GM18498 (cell line): ENCODE data around the gene TMIGD3.

Experiments used
- ATAC-seq: cut with Tn5 transposase; IDR thresholded peaks from one replicate; pipeline ENCODE4 v1.9.1; 2021; ENCODE audit warnings: mild to moderate bottlenecking, moderate library complexity; ENCODE audit not compliant: unreplicated experiment

The TMIGD3 gene

GRCh38 chr1:111449703-111450017 lies 53.8 kb downstream of the TMIGD3 start:
- no peak for ATAC-seq

DNA sequence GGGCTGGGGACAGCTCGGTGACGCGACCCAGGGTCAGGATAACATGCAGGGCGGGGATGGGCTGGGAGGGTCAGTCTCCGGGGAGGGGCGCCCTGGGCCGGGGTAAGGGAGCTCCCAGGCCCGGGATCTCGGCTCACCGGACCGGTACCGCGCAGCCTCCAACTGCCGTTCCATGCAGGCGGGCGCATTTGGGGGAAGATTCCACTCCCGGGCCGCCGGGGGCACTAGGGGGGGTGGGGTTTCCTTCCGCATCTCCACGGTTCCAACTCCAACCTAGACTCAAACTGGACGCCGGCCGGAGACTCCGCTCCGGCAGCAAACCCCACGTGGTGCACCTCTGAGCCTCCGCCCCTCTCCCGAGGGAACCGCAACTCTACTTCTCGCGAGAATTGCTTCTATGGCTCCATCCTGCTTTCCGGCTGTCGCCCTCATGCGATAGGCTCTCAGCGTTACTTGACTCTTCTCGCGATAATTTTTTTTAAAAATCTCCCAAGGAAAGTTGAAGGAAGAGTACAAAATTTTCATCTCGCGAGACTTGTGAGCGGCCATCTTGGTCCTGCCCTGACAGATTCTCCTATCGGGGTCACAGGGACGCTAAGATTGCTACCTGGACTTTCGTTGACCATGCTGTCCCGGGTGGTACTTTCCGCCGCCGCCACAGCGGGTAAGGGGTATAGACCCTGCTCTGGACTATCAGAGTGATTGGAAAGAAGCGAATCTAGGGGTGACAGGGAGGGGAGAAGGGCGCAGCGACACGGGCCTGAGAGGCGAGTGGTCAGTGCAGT lies 54.3 kb downstream of the TMIGD3 start, which contains the start of the genes ATP5PB and WDR77:
Gene ATP5PB (plus strand): TSS at position 547 of the 785 bp plus-strand sequence. CDS start 78 bp downstream, at position 625.
Gene WDR77 (minus strand): TSS at position 339 of the 785 bp plus-strand sequence. CDS start 87 bp downstream, at position 252.
- ATAC-seq: peak; percentile 95

DNA sequence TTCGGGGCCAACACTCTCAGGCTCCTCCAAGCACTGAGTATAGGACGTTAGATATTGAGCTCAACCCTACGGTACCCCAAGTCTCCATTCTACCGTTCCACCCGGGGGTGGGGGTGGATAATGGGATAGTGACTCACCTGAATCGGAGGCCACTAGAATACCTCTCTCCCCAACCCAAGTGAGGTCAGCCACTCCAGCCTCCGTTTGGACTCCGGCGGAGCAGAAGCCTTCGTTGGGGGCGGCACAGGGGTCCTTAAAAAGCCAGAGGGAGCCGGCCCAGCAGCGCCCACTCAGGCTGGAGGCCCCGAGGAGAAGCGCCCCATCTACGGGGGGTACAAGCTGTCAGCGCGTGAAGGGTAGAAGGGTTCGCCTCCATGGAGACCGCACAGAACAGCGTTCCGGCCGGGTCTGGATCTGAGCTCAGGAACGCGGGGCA lies 54.9 kb downstream of the TMIGD3 start:
- peak; percentile 5 for ATAC-seq

DNA sequence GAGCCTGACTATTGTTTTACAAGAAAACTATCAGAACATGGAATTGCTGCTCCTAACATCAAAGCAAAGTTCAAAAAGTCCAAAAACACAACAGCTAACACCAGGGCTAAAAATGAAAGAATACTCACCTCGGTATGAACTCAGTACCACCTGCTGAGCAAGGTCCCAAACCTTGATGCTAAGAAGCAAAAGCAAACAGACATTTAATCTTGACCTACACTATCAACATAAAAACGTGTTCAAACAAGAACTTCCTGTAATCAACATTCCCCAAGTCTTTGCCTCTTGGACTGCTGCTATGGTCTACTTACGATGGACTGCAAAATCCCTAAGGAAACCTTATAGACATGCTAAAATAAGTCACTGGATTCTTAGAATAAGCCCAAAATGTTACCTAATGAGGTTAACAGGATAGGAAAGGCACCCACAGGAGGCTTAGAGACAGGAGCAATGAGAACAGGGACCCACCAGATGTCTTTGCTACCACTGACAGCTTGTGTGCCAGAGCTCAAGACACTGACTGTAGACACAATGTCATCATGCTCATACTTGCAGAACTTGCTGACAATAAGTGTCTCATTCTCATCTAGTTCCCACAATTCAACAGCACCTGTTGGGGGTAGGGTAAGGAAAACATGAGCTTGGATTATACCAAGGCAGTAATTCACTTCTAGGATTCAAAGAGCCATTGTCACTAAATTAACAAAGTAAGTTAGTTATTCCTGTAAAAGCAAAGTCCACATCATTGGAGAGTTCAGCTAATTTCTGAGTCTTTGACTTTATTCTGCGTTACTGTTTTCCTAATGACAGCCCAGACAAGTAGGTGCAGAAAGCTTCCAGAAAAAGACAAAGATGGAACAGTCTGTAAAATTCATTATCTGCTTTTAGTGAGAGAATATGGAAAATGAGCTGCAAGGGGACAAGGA lies 56.2 kb downstream of the TMIGD3 start:
- ATAC-seq: no peak

DNA sequence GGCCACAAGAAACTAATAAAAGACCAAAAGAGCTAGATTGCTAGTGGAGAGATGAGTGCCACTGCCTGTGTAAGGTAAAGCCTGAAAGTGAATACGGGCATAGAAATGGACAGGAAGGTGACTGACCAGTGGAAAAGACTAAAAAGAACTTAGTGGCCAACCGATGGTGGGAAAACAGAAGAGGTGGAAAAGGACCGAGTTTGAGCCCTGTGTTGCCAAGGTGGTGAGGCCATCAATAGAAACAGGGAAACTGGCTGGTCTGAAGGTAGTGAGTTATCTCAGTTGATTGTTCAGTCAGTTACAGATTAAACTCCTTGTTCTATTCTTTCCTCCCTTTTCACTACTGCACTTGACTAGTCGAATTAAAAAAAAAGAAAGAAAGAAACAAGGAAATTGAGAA lies 56.9 kb downstream of the TMIGD3 start:
- ATAC-seq: no peak

- no peak for ATAC-seq
Observed at GRCh38 chr1:111444031-111444430, 59.4 kb downstream of the TMIGD3 start.

GRCh38 chr1:111442457-111442856 lies 61.0 kb downstream of the TMIGD3 start:
- no peak for ATAC-seq

DNA sequence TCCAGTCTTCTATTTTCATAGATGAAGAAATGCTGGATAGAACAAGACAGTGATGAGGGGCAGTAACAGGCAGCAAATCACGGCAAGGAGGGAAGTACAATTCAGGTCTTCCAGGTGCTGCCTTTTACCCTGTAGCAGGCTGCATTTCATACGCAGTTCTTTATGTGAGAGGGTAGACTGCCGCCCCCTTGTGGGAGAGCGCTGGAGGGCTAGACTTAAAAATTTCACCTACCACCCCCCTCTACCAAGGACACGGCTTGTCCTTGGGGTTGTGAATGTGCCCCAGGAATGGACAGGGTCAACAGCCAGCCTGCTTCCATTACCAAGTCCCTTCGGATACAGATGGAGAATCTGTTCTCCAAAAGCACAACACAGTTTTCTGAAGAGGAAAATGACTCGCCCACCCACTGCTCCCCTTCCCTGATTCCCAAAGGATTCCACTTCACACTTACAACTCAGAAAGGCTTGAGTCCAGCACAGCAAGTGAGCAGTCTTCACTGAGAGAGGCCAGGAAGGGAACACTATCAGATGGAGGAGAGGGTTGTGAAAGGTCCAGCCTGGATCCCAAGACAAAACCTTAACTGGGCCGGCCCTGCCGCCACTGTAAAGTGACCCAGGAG lies 61.8 kb downstream of the TMIGD3 start:
- ATAC-seq: no peak

GRCh38 chr1:111439461-111440351 lies 63.7 kb downstream of the TMIGD3 start:
- no peak for ATAC-seq

DNA sequence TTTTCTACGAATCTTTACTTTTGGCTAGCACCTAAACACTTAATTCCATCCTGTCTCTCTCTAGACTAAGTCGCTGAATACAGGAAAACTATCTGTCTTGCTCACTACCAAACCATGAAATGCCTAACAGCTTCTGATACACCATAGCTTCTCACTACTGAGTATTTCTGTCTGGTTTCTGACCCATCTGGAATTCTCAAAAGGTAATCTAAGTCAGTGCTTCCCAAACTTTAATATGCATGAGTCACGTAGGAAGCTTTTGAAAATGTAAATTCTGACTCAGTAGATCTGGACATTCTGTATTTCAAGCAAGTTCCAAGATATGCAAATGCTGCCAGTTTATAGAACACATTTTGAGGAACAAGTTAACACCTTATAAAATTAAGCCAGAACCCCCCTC lies 66.7 kb downstream of the TMIGD3 start:
- ATAC-seq: no peak
